COLO829 (cell line): Measurements from ENCODE around the gene NR3C2.
"Not testable (repeated sequence)": the region's sequence is repeated elsewhere in the genome, so short reads cannot be mapped to it uniquely, and the experiment has no call there.

Source experiments
- DNase-seq: peaks from one replicate; pipeline ENCODE4 v3.0.0; 2012; ENCODE audit warnings: low spot score

NR3C2 gene

GRCh38 chr4:148103597-148104355 lies 338.4 kb downstream of the NR3C2 start:
- no peak for DNase-seq

- no peak for DNase-seq
Observed at GRCh38 chr4:148101790-148102189, 340.4 kb downstream of the NR3C2 start.

DNA sequence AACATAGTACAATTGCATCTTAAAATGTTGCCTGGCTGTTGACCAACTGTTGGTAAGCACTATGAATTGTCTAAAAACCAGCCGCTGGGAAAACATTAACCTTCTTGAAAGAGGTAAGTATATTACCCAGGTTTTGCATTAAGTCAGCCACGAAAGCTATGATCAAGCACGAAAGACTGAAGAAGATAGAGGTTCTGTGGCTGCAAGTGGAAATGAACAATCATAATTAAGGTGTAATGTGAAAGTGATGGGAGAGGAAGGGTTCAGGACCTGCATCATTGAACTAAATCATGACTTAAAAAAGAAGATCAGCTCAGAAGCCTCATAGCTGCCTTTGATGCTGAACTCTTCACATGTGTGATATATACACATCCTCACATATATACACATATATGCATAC lies 341.0 kb downstream of the NR3C2 start:
- DNase-seq = no peak

GRCh38 chr4:148097801-148098200 lies 344.4 kb downstream of the NR3C2 start:
- DNase-seq = no peak

DNA sequence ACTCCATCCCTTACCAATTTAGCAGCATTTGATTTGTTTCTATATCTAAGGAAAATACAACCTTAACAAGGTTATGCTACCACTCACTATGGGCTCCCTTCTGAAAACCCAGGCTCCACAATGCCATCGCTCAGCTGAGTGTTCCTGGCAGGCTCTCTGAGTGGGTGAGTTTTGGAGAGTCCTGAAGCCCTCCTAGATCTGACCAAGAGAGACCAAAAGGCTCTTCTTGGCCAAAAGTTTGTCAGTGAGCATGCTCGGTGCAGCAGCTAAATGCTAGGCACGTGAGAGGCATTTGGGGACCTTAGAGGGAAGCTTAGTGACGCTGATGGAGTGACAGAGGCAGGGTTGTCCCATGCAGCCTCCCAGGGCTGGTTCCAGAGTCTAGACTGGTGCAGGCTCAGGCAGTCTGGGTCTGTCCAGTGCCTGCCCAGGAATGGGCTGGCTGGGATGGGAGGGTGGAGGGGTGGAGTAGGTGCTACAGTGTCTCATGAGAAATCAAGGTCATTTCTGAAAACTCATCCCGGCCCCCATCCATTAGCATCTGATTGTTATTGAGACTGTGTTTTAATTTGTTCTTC lies 346.8 kb downstream of the NR3C2 start:
- DNase-seq = no peak

DNA sequence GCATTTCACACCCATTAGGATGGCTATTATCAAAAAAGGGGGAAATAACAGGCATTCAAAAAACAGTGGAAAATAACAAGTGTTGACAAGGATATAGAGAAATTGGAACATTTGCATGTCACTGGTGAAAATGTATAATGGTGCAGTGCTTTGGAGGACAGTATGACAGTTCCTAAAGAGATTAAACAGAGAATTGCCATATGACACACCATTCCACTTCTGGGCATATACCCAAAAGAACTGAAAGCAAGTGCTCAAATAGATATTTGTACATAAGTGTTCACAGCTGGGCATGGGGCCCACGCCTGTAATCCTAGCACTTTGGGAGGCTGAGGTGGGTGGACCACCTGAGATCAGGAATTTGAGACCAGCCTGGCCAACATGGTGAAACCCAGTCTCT lies 348.1 kb downstream of the NR3C2 start:
- no peak for DNase-seq

DNA sequence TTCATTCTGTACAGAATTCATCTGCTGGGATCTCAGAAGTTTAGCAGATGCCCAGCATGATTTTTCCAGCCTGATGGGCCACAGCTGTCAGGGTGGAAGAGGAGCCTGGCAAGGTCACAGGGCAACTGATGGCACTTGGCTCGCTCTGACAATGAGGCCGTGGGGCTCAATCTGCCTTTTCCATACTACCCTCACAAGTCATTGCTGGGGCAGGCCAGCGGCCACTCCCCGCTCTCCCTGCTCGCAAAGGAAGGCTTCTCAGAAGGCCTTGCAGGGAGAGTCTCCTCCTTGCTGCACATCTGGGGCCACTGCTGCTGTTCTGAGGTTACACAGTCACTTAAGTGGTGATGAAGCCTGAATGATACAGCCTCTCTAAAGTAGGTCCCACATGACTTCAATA lies 349.1 kb downstream of the NR3C2 start:
- DNase-seq = no peak

- no peak for DNase-seq
Observed at GRCh38 chr4:148092316-148093014, 349.7 kb downstream of the NR3C2 start.

DNA sequence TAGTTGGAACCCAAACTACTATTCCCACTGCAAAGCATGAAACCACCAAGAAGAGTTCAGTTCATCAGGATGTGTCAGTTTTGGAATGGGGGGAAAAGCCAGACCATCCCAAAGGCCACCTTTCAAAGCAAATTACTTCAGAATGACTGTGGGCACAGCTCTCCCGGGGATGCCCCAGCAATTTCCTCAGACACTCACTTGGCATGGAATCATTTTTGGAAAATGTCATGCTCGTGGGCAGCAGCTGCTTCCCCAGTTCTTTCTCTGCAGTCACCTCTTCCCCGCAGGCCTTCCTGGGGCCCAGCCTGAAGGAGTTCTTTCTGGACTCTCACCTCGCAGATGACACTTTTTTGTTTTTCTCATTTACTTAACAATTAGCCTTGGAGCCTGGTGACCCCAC lies 350.3 kb downstream of the NR3C2 start:
- DNase-seq = no peak

- DNase-seq = no peak
Observed at GRCh38 chr4:148090503-148091476, 351.4 kb downstream of the NR3C2 start.

GRCh38 chr4:148090029-148090428 lies 352.2 kb downstream of the NR3C2 start:
- no peak for DNase-seq

- DNase-seq = no peak
Observed at GRCh38 chr4:148089624-148090023, 352.6 kb downstream of the NR3C2 start.

DNA sequence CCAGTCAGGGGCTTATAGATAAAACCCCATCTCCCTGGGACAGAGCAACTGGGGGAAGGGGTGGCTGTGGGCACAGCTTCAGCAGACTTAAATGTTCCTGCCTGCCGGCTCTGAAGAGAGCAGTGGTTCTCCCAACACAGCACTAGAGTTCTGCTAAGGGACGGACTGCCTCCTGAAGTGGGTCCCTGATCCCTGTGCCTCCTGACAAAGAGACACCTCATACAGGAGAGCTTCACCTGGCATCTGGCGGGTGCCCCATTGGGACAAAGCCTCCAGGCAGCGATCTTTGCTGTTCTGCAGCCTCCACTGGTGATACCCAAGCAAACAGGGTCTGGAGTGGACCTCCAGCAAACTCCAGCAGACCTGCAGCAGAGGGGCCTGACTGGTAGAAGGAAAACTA lies 359.1 kb downstream of the NR3C2 start:
- not testable (repeated sequence) for DNase-seq

DNA sequence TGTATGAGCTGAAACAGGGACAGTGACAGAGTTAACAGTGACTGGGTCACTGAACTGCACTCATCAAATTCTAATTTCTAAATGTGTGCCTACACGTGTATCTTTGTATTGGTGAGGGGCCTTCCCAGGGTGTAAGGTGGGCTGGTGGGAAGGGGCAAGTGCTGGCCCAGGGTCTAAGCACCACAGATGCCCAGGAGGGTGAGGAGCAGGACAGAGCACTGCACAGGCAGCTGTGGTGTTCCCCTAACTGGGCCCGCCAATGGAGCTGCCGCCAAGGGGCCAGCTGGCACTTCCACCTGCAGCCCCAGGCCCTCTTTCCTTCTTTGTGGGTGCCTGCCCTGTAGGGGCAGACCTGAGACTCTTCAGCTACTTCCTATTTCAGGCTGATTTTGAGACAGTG lies 360.5 kb downstream of the NR3C2 start:
- no peak for DNase-seq

- DNase-seq = no peak
Observed at GRCh38 chr4:148081267-148081666, 360.9 kb downstream of the NR3C2 start.

GRCh38 chr4:148079961-148080360 lies 362.3 kb downstream of the NR3C2 start:
- DNase-seq = no peak

DNA sequence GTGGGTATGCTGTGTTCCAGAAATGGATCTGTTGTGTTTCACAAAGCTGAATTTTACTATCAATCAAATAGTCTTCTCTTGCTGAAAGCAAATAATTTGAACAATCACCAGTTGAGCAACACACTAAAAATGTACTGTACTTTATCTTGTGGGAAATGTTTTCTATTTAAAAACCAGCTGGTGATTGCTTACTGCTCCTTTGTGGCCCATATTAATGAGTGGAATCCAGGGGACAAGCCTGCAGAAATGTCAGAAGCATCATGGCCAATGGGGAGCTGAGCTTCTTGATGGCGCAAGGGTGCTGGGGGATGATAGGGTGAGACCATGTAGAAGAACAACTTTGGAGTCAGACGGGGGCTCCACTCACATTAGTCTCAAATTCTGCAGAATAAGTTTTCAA lies 364.2 kb downstream of the NR3C2 start:
- DNase-seq = no peak

DNA sequence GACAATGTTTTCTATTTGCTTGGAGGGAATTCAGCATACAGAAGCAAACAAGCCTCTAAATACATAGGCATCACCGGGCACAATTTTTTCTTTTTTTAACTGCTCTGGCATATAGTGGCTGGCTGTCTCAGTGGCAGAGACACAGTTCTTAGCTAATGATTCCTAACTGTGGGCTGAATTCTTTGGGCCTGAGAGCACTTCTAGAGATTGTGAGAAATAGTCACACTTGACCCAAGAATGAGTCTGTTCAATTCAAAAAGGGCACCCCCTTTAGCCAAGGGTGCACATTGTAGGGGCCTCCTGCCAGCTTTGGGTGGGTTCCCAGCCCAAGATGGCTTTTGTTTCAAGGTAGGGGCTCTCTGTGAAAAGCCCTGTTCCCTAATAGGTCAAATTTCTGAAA lies 364.6 kb downstream of the NR3C2 start:
- no peak for DNase-seq

DNA sequence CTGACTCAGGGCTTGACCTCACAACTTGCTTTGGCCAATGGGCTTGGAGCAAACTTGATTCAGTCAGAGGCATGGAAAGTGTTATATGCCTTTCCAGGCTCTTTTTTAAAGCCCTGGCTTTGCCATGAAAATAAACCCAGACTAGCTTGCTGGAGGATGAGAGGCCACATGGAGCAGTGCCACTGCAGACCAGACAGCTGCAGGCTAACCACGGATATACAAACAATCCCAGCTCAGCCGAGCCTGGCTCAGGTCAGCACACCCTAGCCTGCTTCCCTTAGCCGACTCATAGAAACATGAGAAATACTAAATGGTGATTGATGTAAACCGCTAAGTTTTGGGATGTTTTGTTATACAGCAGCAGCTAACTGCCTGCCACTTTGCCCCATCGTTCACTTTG lies 365.2 kb downstream of the NR3C2 start:
- no peak for DNase-seq

GRCh38 chr4:148075438-148075837 lies 366.8 kb downstream of the NR3C2 start:
- DNase-seq = no peak

GRCh38 chr4:148074462-148074861 lies 367.8 kb downstream of the NR3C2 start:
- no peak for DNase-seq

DNA sequence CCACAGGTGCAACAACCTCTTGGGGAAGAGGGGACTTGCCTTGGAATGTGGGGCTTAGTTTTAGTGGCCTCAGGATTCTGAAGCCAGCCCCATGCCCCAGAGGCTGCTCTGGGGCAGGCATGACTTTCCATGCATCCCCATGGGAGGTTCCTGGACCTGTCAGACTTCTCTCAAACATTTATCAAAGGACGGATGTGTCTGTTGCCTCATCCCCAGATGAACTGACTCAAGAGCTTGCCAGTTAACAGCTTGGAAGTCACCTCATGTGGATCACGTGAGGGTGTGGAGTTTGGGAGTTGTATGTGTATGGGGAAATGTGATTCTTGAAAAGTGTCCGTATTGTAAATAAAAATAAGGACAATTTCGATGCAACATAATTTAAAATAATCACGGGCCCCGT lies 368.9 kb downstream of the NR3C2 start:
- DNase-seq = no peak
